A549 treated with AZD2906 at 1 μM for 4 hours (cell line): ENCODE data around the gene NPR2. TPM values are rescaled to one million over a fixed set of nuclear protein-coding genes. Genes with fewer than 3 reads are reported as not detected.

Source experiments
- total RNA-seq: library from RNA; stranded (reverse); fragments of 200-300 nt; extraction: Qiagen RNA extraction; gene quantifications from 5 replicates; pipeline ENCODE4 v1.2.3, GENCODE V29; 2022

The NPR2 gene
- total RNA-seq: 4.2 to 6.3 TPM (median 4.6 TPM) in 5 replicates

GRCh38 chr9:35791297-35791921, at the start of gene NPR2:
Gene NPR2 (plus strand): TSS chr9:35791591. CDS start chr9:35792409, 818 bp downstream.

GRCh38 chr9:35748858-35749514, 42.4 kb upstream of the NPR2 start, which contains the start of the genes GBA2 and RGP1:
Gene GBA2 (minus strand): TSS chr9:35749228. CDS start chr9:35748704, 524 bp downstream.
Gene RGP1 (plus strand): TSS chr9:35749287. CDS start chr9:35749756, 469 bp downstream.

GRCh38 chr9:35754264-35754663, 37.1 kb upstream of the NPR2 start, which contains the start of gene MSMP:
Gene MSMP (minus strand): TSS chr9:35754276. CDS start chr9:35754129, 147 bp downstream.

DNA sequence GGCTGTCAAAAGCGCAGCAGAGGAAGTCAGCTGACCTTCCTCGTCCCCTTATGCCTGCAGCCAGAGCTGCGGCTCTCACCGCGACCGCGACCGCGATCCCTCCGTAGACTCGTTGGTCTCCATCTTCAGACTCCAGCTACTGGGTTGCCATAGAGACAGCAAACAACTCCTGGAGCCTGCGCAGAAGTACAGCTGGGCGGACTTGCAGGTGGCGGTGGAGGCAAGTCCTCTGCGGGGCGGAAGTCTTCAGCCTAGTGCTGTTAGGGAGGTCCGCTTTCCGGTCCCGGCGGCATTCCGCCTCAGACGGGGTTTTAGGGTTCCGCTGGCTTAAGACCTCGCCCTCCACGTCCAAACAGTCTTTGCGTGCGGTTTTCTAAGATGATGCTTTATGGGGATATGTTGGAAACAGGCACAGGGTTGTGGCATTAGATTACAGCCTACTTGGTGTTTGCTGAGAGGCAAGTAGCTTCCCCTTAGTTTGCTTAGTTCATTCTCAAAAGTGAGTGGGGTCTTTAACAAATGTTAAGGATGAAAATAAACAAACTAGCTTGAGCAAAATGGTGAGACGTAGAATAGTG, 20.7 kb downstream of the NPR2 start, which contains the start of gene SPAG8:
TSS of gene SPAG8 (minus strand) at position 238 of the 578 bp plus-strand sequence. CDS start at position 123, 115 bp downstream.

GRCh38 chr9:35814841-35815543, 23.6 kb downstream of the NPR2 start, which contains the start of gene HINT2:
Gene HINT2 (minus strand): TSS chr9:35815042. CDS start chr9:35814979, 63 bp downstream.

DNA sequence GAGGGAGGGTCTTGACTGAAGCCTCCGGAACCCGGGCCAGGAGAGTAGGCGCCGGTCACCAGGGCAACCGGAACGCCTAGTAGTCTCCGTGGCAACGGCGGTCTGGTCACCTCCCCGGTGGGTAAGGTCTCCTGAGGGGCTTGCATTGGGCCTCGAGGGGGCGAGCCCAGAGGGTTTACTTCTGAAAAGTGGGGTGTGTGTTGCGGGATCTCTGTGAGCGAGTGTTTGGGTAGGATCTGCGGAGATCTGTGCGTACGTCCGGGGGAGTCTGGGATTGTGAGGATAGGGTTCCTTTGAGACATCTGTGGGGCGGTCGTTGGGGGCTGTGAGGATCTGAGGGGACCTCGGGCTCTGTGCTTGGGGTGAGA, 37.3 kb downstream of the NPR2 start, which contains the start of gene FAM221B:
TSS of gene FAM221B (minus strand) at position 17 of the 368 bp plus-strand sequence. CDS start 2,571 bp downstream, outside the sequence.

DNA sequence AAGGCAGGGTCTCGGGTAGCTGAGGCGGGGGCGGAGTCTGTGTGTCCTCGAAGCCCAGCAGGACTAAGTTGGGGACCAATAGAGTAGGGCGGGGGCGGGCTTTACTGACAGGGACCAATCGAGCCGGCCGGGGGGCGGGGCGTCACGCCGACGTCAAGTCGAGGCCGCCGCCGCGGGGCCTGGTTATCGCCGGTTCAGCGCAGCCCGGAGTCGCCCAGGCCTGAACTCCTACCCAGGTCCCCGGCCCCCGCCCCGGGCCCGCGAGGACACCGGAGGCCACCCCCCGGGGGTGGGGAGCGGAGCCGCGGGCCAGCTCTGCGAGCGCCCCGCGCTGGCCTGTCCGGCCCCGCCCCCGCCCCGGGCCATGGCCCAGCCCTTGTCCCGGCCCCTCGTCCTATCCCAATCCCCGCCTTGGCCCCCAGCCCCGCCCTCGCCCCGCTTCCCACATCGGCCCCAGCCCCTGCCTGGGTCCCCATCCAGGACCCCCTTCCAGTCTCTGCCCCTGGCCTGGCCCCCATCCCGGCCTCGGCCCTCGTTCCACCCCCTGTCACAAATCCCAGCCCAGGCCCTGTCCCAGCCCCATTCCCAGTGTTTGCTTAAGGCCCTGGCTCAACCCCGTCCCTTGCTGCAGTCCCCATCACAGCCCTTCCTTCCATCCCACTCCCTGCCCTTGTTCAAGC, 37.8 kb downstream of the NPR2 start, which contains the start of gene TMEM8B:
TSS of gene TMEM8B (plus strand) at position 145 of the 680 bp plus-strand sequence. CDS start at position 365, 220 bp downstream.

Other genes starting within 250 kb of the NPR2 start
- gene TESK1, start 186.3 kb upstream of the NPR2 start, total RNA-seq: 21.8 to 29.3 TPM (median 28.4 TPM) in 5 replicates
- gene CD72, start 173.2 kb upstream of the NPR2 start, total RNA-seq: 0.15 to 0.22 TPM (median 0.17 TPM) in 4 of 5 replicates, not detected in the other
- 0.07 TPM in 1 of 5 replicates, not detected in the others for gene SIT1, start 140.7 kb upstream of the NPR2 start, total RNA-seq
- 5.1 to 14.3 TPM (median 9.2 TPM) in 4 of 5 replicates, not detected in the other for gene RMRP, start 133.6 kb upstream of the NPR2 start, total RNA-seq
- gene CCDC107, start 133.3 kb upstream of the NPR2 start, total RNA-seq: 25.4 to 33.7 TPM (median 32.3 TPM) in 5 replicates
- 11.1 to 18.8 TPM (median 16.6 TPM) in 5 replicates for gene ARHGEF39, start 126.4 kb upstream of the NPR2 start, total RNA-seq
- gene CA9, start 117.7 kb upstream of the NPR2 start, total RNA-seq: 6.0 to 10.6 TPM (median 8.0 TPM) in 5 replicates
- 647 to 712 TPM (median 698 TPM) in 5 replicates for gene TPM2, start 101.7 kb upstream of the NPR2 start, total RNA-seq
- 118 to 145 TPM (median 125 TPM) in 5 replicates for gene TLN1, start 59.4 kb upstream of the NPR2 start, total RNA-seq
- gene CREB3, start 58.9 kb upstream of the NPR2 start, total RNA-seq: 54.4 to 63.2 TPM (median 57.3 TPM) in 5 replicates
- 28.4 to 39.2 TPM (median 31.7 TPM) in 5 replicates for gene GBA2, start 42.4 kb upstream of the NPR2 start, total RNA-seq
- gene RGP1, start 42.3 kb upstream of the NPR2 start, total RNA-seq: 13.5 to 17.7 TPM (median 14.7 TPM) in 5 replicates
- 0.15 to 0.38 TPM (median 0.23 TPM) in 4 of 5 replicates, not detected in the other for gene MSMP, start 37.3 kb upstream of the NPR2 start, total RNA-seq
- gene SPAG8, start 20.7 kb downstream of the NPR2 start, total RNA-seq: 0.34 to 0.52 TPM (median 0.35 TPM) in 5 replicates
- gene HINT2, start 23.5 kb downstream of the NPR2 start, total RNA-seq: 69.1 to 112 TPM (median 101 TPM) in 5 replicates
- not detected in 5 replicates for gene FAM221B, start 37.1 kb downstream of the NPR2 start, total RNA-seq
- 2.4 to 3.5 TPM (median 3.4 TPM) in 5 replicates for gene TMEM8B, start 37.6 kb downstream of the NPR2 start, total RNA-seq
- gene OR13J1, start 78.8 kb downstream of the NPR2 start, total RNA-seq: not detected in 5 replicates
- 0.22 to 0.51 TPM (median 0.34 TPM) in 5 replicates for gene HRCT1, start 114.6 kb downstream of the NPR2 start, total RNA-seq
- 0.05 to 0.09 TPM (median 0.06 TPM) in 4 of 5 replicates, not detected in the other for gene SPAAR, start 117.9 kb downstream of the NPR2 start, total RNA-seq
- not detected in 5 replicates for gene OR2S2, start 166.6 kb downstream of the NPR2 start, total RNA-seq
- 5.3 to 6.2 TPM (median 5.7 TPM) in 5 replicates for gene RECK, start 245.3 kb downstream of the NPR2 start, total RNA-seq